ENCODE data around the gene MYO3B.

GRCh38 chr2:170530284-170530745 lies 352.4 kb downstream of the MYO3B start:
- TF ChIP-seq CTCF (IDR thresholded peaks at IDR 0.05) = no peak
- no peak for TF ChIP-seq USF1 (CRISPR knock-in tag; IDR thresholded peaks at IDR 0.05)
- no peak for TF ChIP-seq SOX15 (CRISPR knock-in tag; IDR thresholded peaks at IDR 0.05)
- TF ChIP-seq ERG (CRISPR knock-in tag; IDR thresholded peaks at IDR 0.05) = no peak

Measured in WTC11 (cell line).